CD4-positive, alpha-beta T cell treated with Interleukin-15 for 4 hours (primary cell): ENCODE measurements around the gene RTP5.
"Not testable (repeated sequence)": the region's sequence is repeated elsewhere in the genome, so short reads cannot be mapped to it uniquely, and the experiment has no call there.

Experiments
- DNase-seq: peaks from one replicate; pipeline ENCODE4 v3.0.0-alpha.2; 2020; ENCODE audit warnings: low spot score

Gene RTP5

DNA sequence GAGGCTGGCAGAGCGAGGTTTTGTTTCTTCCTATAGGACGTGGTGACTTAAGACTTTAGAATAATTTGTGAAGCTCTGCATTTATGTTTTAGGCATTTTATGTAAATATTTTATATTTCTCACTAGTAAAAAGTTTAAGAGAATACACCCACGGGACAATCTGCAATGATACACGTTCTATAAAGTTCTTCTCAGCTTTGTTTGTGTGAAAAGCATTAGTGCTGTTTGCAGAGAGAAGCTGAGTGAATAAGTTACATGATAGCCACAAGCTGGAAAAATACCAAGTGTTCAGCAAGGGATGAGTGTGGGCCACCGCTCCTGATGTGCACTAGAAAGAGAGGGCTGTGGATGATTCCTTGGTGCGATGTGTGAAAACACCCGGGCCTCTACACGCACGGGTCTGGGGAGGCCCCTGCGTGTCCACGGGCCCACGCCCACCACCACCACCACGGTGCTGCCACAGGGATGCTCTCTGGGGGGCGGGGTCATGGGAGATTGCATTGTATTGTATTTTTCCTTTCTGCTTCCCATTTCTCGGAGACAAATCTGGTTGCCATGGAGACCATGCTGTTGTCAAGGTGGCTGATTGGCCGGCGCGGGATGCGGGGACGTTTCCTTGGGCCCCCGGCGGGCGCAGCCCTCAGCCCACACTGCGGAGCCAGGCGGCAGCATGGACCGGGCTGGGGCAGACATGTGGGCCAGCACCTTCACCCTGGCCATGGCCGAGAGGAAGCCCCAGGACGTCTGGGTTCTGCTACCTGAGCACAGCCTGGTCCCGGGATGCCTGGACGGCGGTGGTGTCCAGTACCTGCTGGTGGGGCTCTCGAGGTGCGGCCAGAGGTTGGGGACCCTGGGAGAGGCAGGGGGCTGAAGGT, at the start of gene RTP5:
Gene RTP5, plus strand, starts transcription at position 643 of the 875 bp plus-strand sequence. Its CDS starts 28 bp downstream, at position 671.
- DNase-seq: no peak

DNA sequence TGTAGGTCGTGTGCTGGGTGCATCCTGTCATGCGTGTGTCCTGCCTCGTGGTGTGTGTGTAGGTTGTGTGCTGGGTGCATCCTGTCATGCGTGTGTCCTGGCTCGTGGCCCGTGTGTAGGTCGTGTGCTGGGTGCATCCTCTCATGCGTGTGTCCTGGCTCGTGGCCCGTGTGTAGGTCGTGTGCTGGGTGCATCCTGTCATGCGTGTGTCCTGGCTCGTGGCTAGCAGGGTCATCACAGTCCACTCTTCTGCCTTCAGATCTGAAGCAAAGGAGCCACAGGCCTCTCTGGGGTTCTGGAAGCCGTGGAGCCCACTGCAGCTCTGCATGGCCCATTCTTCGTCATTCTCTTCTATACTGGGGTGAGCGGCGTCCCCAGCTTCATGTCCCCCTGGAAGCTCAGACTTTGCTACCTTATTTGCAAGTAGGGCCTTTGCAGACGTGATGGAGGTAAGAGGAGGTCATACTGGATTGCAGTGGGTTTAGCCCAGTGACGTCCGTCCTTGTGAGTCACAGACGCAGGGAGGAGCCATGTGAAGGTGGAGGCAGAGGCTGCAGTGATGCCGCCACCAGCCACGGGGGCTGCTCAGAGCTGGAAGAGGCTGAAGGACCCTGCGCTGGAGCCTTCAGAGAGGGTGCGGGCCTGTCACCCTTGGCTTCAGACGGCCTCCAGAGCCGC, 49.4 kb upstream of the RTP5 start:
- not testable (repeated sequence) for DNase-seq

DNA sequence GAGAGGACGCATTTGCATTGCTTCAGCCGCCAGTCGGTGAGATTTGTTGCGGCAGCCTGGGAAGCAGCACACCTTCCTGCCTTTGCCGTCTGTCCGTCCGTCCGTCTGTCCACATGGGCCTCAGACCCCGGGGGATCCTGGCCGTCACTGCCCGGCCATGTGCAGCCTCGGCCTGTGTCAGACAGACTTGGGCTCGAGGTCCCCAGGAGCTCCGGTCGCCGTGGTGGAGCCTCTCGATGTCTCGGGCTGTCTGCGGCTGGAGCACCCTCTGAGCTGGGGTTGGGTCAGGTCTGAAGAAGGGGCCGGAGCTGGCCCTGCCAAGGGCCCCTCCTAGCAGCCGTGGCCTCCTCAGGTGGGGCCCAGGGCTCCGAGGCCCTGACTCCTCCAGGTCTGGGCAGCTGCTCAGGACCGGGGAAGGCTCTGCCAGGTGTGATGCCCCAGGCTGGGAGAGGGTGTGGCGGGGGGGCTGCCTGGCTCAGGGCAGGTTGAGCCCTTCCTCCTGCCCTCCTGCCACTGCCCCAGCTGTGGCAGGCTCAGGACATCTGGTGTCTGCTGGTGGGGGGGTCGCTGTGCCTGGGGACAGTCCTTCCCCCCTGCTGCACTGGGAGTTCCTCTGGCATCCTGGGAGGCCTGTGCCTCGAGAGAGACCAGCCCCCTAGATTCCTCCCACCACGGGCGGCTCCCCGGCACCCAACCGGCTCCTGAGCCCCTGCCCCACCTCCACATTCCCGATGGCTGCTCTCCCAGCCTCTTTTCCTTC, 48.7 kb upstream of the RTP5 start:
- no peak for DNase-seq

DNA sequence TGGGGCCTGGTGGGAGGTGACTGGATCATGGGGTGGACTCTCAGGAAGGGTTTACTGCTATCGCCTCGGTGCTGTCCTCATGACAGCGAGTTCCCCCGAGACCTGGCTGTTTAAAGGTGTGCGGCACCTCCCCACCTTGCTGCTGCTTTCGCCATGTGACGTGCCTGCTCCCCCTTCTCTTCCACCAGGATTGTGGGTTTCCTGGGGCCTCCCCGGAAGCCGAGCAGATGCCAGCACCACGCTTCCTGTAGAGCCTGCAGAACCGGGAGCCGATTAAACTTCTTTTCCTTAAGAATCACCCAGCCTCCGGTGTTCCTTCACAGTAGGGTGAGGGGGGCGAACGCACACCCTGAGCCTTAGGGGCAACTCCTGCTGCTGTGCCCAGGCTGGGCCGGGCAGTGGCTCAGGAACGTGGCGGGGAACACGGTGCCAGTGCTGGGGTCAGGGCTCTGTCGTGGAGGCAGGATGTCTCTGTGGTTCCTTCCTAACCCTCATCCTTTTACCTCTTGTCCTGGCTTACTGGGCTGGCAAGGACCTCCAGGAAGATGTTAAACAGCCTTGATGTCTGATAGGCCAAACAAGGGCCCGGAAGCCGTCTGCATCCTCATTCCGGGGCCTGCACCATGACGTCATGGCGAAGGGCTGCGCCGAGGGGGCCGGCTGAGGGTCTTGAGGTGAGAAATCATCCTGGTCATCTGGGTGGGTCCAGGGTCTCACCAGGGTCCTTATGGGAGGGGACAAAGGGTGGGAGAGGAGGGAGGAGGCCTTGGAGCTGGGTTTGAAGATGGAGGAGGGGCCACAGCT, 47.9 kb upstream of the RTP5 start:
- no peak for DNase-seq

DNA sequence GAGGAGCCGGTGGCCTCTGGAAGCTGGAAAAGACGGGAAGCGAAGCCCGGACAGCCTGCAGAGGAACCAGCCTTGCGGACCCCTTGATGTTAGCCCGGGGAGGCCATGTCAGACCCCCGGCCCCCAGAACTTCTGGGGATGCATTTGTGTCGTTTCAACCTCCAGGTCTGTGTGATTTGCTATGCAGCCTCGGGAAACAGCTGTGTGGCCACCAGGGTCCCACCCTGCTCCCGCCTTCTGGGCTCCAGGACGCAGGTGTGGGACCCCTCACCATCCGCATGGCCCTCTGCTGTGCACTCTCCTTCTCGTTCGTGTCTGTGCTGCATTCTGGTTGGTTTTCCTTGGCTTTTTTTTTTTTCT, 47.3 kb upstream of the RTP5 start:
- DNase-seq: no peak

DNA sequence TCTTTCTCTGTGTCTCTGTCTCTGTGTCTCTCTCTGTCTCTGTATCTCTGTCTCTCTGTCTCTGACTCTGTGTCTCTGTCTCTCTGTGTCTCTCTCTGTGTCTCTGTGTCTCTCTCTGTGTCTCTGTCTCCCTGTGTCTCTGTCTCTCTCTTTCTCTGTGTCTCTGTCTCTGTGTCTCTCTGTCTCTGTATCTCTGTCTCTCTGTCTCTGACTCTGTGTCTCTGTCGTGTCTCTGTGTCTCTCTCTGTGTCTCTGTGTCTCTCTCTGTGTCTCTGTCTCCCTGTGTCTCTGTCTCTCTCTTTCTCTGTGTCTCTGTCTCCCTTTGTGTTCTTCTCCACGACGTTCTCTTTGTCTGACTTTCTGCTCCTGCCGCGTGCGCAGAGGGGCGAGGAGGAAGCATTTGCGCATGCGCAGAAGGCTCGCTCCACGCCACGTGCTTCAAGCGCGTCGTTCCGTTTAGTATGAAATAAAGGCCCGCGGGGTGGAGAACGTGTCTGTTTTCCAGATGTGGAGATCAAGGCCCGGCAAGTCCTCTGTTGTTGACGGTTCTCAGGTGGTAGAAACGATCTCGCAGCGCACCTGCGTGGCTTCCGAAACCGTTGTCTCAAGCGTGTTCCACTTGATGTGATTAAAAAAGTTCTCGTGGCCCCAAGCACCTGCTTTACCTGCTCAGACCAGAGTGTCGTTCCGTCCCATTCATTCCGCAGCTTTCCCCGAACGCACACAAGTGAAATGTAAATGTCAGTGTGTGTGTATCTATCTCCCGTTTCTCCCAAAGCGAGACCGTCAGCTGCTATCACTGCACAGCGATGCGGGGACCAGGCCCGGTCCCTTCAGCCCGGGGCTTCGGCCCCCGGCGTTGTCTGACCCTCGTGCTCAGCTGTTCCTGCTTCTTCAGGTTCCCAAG, 45.7 kb upstream of the RTP5 start:
- not testable (repeated sequence) for DNase-seq

DNA sequence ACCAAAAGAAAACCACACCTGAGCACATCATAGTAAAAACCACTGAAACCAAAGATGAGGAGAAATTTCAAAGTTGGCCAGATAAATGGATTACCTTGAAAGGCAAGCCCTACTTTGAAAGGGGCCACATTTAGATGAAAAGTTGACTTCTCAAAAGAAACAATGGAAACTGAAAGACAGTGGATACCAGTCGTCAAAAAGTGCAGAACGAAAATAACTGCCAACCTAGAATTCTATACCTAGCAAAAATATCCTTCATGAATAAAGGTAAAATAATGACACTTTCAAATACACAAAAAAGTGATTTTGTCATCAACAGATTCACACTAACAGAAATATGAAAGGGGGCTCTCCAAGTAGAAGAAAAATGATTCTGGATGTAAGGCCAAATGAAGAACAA, 42.1 kb upstream of the RTP5 start:
- DNase-seq: no peak

DNA sequence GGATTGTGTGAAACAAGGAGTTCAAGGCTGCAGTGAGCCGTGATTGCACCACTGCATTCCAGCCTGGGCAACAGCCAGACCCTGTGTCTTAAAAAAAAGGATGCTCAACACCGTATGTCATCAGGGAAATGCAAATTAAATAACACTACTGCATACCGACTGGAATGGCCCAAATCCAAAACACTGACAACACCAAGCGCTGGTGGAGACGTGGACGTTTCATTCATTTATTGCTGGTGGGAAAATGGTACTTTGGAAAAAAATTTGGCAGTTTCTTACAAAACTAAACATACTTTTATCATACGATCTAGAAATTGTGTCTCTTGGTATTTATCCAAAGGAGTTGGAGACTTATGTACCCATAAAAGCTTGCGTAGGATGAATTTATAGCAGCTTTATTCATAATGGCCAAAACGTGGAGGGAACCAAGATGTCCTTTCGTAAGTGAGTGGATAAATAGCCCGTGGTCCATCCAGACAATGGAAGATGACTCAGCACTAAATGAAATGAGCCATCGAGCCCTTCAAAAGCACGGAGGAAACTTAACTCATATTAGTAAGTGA, 36.3 kb upstream of the RTP5 start:
- no peak for DNase-seq

DNA sequence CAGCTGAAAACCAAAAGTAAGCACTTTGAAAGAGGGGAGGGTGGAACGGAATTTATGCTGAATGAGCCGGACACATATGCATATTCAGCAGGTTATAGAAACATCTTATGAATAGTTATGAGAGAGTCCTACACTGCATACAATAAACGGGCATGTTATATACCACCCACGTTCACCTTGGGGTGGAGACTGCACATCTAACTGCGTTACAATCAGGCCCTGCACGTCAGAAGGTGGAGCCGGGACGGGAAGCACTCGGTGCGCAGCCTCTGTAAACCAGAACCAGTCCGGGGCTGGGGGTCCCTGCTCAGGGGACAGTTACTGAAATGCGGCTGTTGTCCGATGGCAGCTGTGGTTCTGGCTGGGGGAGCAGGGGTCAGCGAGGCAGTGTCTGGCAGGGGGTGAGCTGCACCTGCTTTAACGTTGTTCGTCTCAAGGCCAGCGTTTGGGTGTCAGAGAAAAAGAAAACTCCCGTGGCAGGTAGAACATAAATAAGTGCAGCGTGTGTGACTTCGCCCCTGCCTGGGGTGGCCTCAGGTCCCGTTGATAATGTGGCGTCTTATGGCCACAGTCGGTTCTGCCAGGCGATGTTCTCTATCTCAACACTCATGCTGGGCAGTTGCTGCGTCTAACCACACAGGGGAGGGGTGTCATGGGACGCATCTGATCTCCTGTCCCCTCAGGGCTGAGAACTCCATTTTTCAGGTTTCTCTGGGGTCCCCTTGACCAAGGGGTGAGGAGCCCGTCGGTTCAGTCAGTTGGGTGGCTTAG, 35.6 kb upstream of the RTP5 start:
- DNase-seq: not testable (repeated sequence)

DNA sequence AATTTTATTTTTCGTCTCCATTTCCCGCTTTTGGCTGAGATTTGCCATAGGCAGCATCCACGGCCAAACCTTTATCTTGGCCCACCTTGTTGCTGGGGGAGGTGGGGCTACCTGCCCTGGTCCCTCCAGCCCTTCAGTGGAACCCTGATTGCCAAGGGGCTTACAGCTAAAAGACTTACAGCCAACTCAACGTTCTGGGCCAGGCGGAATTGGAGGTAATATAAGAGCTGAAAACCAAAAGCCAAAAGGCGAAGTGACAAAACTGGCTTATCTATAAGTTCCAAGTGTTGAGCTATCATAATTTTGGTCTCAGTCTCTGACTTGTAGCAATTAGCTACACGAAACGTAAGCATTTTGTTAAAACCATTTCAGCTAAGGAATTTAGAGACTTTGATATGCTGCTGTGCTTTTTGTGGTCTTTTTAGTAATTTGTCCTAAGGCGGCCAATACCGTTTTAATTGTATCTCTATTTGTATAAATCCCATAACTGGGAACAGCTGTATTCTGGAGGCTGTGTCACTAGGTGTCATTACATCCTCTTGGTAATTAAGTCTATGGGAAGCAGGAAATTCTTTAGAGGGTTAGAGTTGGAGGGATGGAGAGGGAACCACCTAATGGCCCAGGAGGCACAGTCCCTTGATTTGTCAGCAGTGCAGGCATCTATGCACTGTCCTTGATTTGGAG, 34.9 kb upstream of the RTP5 start:
- no peak for DNase-seq

DNA sequence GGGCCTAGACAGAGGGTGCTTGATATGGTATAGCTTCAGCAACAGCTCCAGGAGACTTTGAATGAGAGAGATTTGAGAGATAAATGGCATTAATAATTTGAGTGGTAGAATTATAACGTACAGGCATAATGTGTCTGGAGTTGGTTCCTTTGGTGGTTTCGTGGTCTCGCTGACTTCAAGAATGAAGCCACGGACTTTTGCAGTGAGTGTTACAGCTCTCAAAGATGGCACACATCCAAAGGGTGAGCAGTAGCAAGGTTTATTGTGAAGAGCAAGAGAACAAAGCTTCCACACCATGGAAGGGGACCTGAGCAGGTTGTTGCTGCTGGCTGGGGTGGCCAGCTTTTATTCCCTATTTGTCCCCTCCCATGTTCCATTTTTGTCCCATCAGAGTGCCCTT, 33.9 kb upstream of the RTP5 start:
- no peak for DNase-seq

DNA sequence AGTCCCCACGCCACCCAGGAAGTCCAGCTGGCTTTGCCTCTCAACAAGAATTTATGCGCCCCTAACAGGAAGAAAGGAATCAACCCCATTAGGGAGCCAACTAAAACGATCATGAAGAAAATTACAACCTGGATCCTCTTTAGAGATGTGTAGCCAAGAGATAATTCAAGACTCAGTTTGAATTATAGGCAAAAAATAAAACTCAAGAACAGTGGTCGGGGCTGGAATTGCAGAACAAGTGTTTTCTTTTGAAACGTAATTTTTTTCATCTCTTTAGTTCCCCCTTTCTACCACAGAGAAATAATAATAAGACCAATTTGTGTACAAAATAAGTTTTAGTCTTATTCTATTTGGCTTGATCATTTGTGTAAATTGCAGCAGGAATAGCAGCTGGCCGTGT, 33.2 kb upstream of the RTP5 start:
- no peak for DNase-seq

DNA sequence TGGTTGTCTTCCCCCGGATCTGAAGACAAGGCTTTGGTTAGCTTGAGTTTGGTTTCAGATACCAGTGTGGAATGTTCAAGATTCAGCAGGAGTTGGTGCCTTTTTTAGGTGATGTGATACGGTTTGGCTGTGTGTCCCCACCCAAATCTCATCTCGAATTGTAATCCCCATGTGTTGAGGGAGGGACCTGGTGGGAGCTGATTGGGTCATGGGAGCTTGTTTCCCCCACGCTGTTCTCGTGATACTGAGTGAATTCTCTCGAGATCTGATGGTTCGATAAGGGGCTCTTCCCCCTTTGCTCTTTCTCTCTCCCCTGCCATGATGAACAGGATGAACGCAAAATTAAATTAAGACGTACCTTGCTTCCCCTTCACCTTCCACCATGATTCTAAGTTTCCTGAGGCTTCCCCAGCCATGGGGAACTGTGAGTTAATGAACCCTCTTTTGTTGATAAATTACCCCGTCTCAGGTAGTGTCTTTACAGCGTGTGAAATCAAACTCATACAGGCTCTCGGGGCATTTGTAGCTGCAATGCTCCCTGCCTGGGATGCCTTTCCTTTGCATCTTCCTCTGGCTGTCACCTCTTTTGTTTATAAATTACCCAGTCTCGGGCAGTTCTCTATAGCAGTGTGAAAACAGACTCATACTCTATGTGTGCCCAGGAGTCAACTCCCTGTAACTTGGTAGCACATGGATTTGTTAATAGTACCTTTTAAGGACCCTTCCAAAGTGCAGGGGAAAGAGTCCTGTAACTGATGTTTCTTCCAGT, 32.1 kb upstream of the RTP5 start:
- no peak for DNase-seq

DNA sequence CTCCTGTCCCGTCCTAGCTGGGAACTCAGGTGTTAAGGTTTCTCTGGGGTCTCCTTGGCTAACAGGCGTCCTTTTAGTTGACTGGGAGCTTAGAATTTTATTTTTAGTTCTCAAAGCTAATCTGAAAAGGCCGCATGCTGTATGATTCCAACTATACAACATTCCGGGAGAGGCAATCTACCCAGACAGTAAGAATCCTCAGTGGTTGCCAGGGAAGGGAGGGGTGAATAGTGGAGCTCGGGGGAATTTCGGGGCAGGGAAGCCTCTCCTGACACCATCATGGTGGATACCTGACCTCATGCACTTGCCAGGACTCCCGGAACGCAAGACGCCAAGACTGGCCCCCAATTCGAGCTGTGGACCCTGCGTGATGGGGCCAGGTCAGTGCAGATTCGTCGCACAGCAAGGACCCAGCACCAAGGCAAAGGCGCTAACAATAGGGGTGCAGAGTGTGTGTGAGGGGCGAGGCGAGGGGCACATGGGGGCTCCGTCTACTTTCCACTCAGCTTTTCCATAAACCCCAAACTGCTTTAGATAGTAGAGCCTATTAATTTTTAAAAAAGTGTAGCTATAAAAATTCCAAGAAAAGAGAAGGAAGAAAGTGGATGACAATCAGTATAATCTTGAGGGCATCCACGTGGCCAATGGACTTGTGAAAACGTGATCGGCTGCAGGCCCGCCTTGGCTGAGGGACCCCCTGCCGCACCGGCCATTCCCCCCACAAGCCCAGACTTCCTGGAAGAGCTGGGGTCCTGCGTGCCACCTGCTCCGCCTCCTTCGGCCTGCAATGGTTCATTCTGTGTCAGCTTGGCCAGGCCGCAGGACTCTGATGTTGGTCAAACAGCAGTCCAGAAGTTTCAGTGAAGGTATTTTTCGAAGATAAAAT, 28.1 kb upstream of the RTP5 start:
- no peak for DNase-seq

DNA sequence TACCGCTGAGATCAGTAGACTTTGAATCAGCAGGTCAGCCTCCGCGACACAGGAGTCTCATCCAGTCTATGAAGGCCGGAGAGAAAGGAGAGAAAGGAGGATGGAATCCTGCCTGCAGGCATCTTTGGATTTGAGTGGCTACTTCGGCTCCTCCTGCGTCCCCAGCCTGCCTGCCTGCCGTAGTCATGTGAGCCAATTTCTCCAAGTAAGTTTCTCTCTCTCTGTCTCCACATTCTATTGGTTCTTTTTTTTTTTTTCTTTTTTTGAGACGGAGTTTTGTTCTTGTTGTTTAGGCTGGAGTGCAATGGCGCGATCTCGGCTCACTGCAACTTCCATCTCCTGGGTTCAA, 27.5 kb upstream of the RTP5 start:
- no peak for DNase-seq

DNA sequence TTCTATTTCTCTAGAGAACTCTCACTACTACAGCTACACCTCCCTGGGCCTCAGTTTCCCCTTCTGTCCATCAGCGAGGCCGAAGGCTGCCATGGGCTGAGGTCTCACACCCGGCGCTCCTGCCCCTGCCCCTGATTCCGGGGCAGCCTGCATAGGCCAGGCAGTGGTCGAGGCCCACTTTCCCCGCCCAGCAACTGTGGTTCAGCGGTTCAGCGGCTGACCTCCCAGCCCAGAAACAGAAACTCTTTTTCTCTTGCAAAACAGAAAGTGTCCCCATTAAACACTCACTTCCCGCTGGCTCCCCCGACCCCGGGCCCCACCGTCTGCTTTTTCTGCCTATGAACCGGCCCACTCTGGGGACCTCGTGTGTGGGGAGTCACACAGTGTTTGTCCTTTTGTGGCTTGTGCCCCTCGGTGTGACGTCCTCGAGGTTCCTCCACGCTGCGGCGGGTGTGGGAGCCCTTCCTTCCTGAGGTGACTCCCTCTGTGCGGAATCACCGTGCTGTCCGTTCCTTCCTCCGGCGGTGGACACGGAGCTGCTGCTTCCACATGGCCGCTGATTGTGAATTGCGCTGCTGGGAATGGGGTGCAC, 26.8 kb upstream of the RTP5 start:
- DNase-seq: peak; percentile 45
